Psoas muscle (tissue), 8 donors: ENCODE data around the gene LRRC55. TPM values are rescaled to one million over a fixed set of nuclear protein-coding genes. Genes with fewer than 3 reads are reported as not detected.

ENCODE experiments used
- ATAC-seq, 4 donors: fragments of 200-7000 bp; cut with Tn5 transposase; one replicate each; pipeline ENCODE4 v1.9.1; 2020; ENCODE audit warnings: moderate library complexity in 3 of 4, mild to moderate bottlenecking in 2 of 4
- DNase-seq, 2 donors: peaks; one replicate each; pipeline ENCODE4 v3.0.0-alpha.2; 2020
- H3K27ac ChIP-seq: fragments of 200-600 bp; one replicate; pipeline ENCODE4 v1.8.0; 2022
- H3K27me3 ChIP-seq, 3 donors: fragments of 200-600 bp in 1 of 3; one replicate each; pipeline versions ENCODE4 v1.6.1 to v1.8.0; 2013 to 2022; ENCODE audit warnings: low read length in 2 of 3, mild to moderate bottlenecking in 2 of 3, moderate library complexity in 1 of 3; ENCODE audit not compliant: insufficient read depth in 3 of 3
- H3K36me3 ChIP-seq, 2 donors: fragments of 200-600 bp in 1 of 2; one replicate each; pipeline versions ENCODE4 v1.6.1 to v1.8.0; 2013 to 2022; ENCODE audit warnings: low read depth in 1 of 2, mild to moderate bottlenecking in 1 of 2, moderate library complexity in 1 of 2; ENCODE audit not compliant: insufficient read depth in 1 of 2
- H3K4me1 ChIP-seq: fragments of 200-600 bp; one replicate; pipeline ENCODE4 v1.8.0; 2022
- H3K4me3 ChIP-seq: fragments of 200-600 bp; one replicate; pipeline ENCODE4 v1.8.0; 2022; ENCODE audit warnings: mild to moderate bottlenecking
- H3K9me3 ChIP-seq: fragments of 200-600 bp; one replicate; pipeline ENCODE4 v1.8.0; 2022
- WGBS, 3 donors: extraction: QIAGEN DNeasy Blood & Tissue Kit; methylation state at CpG; one replicate each; pipeline versions ENCODE4 v1.1.6 to v1.1.7; 2013; 5-methylcytosine and 5-hydroxymethylcytosine counted together
- intact Hi-C, 2 donors: fragments of 100-400 bp; cut with DNase I; formaldehyde crosslinking; loops; one replicate each; pipeline versions ENCODE4 v1.11.0 to v1.14.2; 2022
- polyA plus RNA-seq, 3 donors: library from polyadenylated mRNA; stranded (reverse); fragments of 200-250 nt; gene quantifications; one replicate each; pipeline ENCODE4 v1.2.3, GENCODE V29; 2013
- total RNA-seq, 4 donors: library from RNA; stranded (reverse); fragmentation: NEBNext Ultra II Directional in 2 of 4; extraction: Animal tissue kit (Norgen Biotek cat#: 25700) in 2 of 4; gene quantifications; one replicate each; pipeline versions ENCODE4 v1.2.1 to v1.2.4, GENCODE V29; 2021 to 2023
- TF ChIP-seq, protein P1 (sequence below): fragments of 200-600 bp; IDR thresholded peaks from one replicate; pipeline ENCODE4 v1.8.0; 2022; ENCODE audit warnings: antibody characterized with exemption
- donor health status: healthy with polysubstance abuse.
- donor health status: DM: no; HTN: no; CAD: no; lungs with moderate emphysema.
- donor health status: Bipolar disorder and iron deficiency.
- donor health status: healthy.
- donor health status: DM: yes; HTN: yes; CAD: no.
- donor health status: DM: no; HTN: no; CAD: no.
- donor health status: DM: no; HTN: no; CAD: no.
- donor health status: DM: yes; HTN: yes; CAD: no.

LRRC55 gene
- total and polyA plus RNA-seq, 7 donors = 0.04 to 0.27 (median 0.08) TPM

DNA sequence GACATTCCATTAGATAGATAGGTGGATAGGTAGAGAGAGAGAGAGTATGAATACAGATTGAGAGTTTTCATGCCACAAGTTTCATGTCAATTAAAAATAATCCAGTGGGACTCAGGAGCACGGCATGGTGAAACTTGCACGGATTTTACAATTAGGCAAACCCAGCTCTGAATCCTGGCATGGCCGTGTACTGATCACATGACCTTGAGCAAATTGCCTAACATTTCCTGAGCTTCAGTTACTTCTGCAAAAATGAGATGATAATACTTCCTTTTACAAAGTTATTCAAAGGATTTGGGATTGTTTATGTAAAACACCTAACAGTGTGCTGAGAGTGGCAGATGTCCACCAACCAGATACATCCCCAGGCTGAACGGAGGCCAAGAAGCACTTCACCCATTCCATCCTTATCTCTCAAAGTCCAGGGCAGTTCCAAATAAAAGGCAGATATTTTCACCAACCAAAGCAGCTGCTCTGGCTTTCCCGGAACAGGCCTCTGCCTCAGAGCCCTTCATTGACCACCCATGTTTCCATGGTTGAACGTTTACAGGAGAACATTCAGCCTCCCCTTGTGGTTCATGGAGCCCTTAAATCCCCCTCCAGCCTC, 37.4 kb downstream of the LRRC55 start:
- Histone ChIP-seq H3K4me3 (no peak overlapping the region), H3K27ac (no peak overlapping the region), H3K36me3 (no peaks in the 10 kb centered on the region), H3K9me3 (no peaks in the 10 kb centered on the region), H3K4me1 (no peaks in the 10 kb centered on the region), H3K27me3 (no peaks in the 10 kb centered on the region)
- intact Hi-C loops = no loop called here
- peak in 2 of 4 donors; percentile 51 to 63 for ATAC-seq
- TF ChIP-seq, protein P1, sequence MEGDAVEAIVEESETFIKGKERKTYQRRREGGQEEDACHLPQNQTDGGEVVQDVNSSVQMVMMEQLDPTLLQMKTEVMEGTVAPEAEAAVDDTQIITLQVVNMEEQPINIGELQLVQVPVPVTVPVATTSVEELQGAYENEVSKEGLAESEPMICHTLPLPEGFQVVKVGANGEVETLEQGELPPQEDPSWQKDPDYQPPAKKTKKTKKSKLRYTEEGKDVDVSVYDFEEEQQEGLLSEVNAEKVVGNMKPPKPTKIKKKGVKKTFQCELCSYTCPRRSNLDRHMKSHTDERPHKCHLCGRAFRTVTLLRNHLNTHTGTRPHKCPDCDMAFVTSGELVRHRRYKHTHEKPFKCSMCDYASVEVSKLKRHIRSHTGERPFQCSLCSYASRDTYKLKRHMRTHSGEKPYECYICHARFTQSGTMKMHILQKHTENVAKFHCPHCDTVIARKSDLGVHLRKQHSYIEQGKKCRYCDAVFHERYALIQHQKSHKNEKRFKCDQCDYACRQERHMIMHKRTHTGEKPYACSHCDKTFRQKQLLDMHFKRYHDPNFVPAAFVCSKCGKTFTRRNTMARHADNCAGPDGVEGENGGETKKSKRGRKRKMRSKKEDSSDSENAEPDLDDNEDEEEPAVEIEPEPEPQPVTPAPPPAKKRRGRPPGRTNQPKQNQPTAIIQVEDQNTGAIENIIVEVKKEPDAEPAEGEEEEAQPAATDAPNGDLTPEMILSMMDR = no peak
- 13 to 18% (median 17%) methylated on average over 6 of the region's 6 CpGs for WGBS, 3 donors
- no peak for DNase-seq

DNA sequence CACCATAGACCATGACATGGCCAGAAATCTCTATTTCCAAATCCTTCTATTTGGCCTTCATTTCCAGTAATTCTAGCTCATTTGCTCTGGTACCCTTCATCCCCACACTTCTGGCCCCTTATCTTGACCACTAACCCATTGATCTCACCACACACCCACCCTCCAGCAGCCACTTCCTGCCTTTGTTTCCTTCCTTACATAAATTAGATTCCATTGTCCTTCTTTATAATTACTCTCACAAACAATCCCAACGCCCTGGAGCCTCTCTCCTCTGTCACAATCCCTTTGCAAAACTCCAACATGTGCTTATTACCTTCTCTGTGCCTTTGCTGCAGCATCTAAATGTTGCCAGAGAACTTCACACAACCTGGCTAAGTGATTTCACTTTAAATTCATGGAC, 40.5 kb downstream of the LRRC55 start:
- Histone ChIP-seq H3K9me3 (no peaks in the 10 kb centered on the region), H3K4me3 (no peak overlapping the region), H3K27me3 (peaks cover 0 to 10% (median 0%) of the 10 kb centered on the region in 3 donors), H3K36me3 (no peaks in the 10 kb centered on the region), H3K4me1 (no peaks in the 10 kb centered on the region), H3K27ac (no peak overlapping the region)
- TF ChIP-seq, protein P1 = no peak
- no peak for DNase-seq
- no peak for ATAC-seq
- WGBS, 3 donors = 31 to 50% (median 32%) methylated on average over 1 of the region's 1 CpG
- intact Hi-C loops = no loop called here

DNA sequence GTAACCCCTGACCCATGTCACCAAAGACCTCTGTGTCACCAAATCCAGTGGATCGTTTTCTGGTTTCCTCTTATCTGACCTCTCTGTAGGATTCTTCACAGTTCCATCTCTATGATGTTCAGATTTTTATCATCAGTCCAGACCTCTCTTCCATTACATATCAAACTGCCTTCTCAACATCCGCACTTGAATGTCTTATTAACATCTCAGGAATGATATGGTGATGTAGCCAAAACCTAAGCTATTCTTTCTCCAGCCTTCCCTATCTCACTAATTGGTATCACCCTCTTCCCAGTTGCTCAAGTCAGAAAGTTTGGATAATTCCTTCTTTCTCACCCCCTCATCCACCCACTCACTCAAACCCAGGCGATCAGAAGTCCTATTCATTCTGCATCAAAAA, 41.8 kb downstream of the LRRC55 start:
- H3K27me3 ChIP-seq = peaks cover 0 to 10% (median 0%) of the 10 kb centered on the region in 3 donors
- TF ChIP-seq, protein P1 = no peak
- H3K4me3 ChIP-seq = no peak overlapping the region
- H3K9me3 ChIP-seq = no peaks in the 10 kb centered on the region
- H3K27ac ChIP-seq = no peak overlapping the region
- DNase-seq (no peak), ATAC-seq (no peak)
- 86 to 91% (median 89%) methylated on average over 3 of the region's 3 CpGs for WGBS, 3 donors
- intact Hi-C loops = no loop called here
- H3K4me1 ChIP-seq = no peaks in the 10 kb centered on the region
- H3K36me3 ChIP-seq = no peaks in the 10 kb centered on the region

DNA sequence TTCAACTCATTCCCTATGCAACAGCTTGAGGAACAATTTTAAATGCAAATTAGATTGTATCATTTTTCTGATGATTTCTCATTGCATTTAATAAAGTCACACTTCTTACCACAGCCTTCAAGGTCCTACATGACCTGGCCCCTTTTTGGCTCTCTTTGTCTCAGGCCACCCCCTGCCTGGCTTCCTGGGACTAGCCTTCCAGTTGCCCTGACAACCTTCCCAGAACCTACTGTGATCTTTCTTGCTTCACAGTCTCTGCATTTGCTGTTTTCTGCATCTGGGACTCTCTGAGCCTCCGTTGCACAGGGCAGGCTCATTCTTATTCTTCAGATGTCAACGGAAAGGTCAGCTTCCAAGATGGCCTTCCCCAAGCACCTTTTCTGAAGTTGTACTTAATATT, 42.4 kb downstream of the LRRC55 start:
- TF ChIP-seq, protein P1 = no peak
- Histone ChIP-seq H3K9me3 (no peaks in the 10 kb centered on the region), H3K4me3 (no peak overlapping the region), H3K4me1 (no peaks in the 10 kb centered on the region), H3K27me3 (peaks cover 0 to 10% (median 0%) of the 10 kb centered on the region in 3 donors), H3K27ac (no peak overlapping the region), H3K36me3 (no peaks in the 10 kb centered on the region)
- ATAC-seq (no peak), DNase-seq (no peak)
- WGBS, 3 donors = 86 to 91% (median 87%) methylated on average over 2 of the region's 2 CpGs
- intact Hi-C loops = no loop called here

DNA sequence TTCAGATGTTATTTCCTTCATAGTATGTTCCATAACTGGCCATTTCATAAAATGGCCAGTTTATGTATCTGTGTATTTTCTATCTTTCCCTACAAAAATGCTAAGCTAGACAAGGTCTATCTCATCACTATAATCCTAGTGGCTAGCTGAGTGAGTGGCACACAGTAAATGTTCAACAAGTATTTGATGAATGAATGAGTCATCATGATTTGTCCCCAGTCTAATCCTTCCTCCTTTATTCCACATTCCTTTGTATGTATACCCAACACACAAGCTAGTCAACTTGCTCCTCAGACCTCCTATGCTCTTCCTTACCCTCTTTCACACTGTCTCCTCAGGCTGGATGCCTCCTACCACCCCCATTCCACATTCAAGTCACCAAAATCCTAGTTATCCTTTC, 42.8 kb downstream of the LRRC55 start:
- Histone ChIP-seq H3K27ac (no peak overlapping the region), H3K36me3 (no peaks in the 10 kb centered on the region), H3K4me3 (no peak overlapping the region), H3K9me3 (no peaks in the 10 kb centered on the region), H3K27me3 (peaks cover 0 to 10% (median 0%) of the 10 kb centered on the region in 3 donors), H3K4me1 (no peaks in the 10 kb centered on the region)
- DNase-seq (no peak), ATAC-seq (no peak)
- intact Hi-C loops = no loop called here
- TF ChIP-seq, protein P1 = no peak
